Glomerular visceral epithelial cell (primary cell): ENCODE data around the gene ASB12.

Source experiments
- DNase-seq: peaks from one replicate; pipeline ENCODE4 v3.0.0-alpha.2; 2016; ENCODE audit errors: extremely low spot score

The ASB12 gene

DNA sequence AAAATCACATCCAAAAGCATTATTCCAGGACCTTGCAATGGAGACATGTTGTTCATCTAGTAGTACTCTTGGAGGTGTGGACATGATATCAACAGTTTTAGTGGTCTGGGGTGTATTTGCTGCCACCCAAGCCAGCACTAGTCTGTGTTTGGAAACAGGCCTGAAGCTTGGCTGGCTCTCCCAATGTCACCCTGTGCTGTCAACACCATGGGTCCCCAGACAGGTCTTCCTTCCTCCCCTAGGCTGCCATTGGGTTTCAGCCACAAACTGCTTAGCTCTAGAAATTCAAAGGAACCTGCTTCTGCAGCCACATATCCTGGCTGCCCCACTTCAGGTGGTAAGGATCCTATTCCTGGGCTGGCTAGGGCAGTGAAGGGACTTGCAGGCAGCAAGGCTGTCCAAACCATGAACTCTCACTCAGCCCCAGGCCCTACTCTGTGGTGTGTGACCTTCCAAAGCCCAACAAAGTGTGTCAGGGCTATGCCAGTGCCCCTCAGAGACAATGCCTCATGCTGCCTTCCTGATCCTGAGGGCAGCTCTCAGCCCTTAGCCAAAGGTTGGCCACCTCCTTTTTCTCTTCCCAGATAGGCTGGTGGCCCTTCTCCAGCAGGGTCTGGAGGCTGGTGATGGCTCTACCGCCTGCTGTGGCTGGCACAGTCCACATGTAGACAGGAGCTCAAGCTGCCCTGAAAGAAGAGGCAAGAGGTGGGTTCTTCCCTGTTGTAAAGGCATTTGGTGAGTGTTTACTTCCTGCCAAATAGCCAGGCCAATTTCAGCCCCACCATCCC, 43.2 kb downstream of the ASB12 start:
- no peak for DNase-seq

DNA sequence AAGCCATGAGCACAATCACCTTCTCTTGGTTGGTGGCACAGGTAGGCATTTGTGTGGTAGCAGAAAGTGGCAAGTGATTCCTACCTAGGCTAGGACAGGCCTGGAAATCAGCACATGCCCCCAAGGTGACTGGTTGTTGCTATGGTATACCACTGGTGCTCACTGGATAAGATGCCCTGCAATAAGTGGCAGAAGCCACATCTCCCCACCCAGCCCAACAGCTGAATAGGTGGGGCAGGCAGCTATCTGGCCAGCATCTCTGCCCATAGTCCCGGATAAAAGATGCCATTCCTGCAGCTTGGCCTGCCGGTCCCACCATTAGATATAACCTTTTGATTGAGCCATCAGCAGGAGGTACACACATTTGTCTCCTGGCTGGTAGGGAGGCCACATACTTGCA, 46.0 kb downstream of the ASB12 start:
- DNase-seq = no peak

DNA sequence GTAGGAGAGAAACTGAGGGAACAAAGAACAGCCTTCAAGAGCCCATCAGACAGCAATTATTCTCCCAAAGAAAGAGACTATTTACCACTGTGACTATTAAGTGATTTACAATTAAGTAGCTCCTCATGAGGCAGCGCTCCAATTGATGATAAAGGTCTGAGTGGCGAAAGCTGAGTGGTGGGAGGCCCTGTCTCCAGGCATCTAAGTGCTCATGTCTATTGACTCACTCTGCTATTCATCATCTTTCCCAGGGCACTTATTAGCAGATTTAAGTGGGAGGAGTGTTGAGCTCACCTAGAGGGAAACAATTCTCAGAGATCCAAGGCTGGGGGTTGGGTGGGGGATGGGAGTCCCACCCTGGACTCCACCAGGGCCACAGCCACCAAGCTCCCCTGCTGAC, 48.2 kb downstream of the ASB12 start:
- no peak for DNase-seq

DNA sequence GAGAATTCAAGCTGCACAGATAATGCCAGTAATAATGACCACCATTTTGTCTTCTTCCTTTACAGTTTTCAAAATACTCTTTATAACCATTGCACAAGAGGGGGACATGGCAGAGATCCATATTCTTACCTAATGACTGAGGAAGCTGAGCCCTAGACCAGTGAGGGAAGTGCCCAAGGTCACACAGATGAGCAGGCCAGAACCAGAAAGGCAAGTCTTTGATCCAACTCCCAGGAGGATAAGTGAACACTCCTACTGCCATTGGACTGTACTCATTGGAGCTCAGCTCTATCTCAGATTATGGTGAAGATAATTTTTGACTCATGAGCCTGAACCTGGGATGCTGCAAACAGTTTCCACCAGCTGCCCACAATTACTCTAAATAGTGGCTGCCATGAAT, 53.5 kb downstream of the ASB12 start:
- DNase-seq = no peak
